SK-N-SH (cell line): ENCODE measurements around the gene PCAT6. TPM values are rescaled to one million over a fixed set of nuclear protein-coding genes. Genes with fewer than 3 reads are reported as not detected.

Experiments
- CTCF ChIA-PET: fragments of 300-600, 350-600 bp; formaldehyde crosslinking; extraction: SDS; loops from one replicate; lab custom pipeline; 2021; lab: Yijun Ruan, JAX
- POLR2A ChIA-PET: fragments of 350-600 bp; sonication (Branson Sonifier 250); formaldehyde crosslinking; extraction: SDS; loops from one replicate; lab custom pipeline; 2020; ENCODE audit warnings: antibody characterized with exemption, inconsistent platforms; lab: Yijun Ruan, JAX
- DNase-seq: peaks from one replicate; pipeline ENCODE4 v3.0.0; 2012
- H2AFZ ChIP-seq: fragments of 200-600 bp; sonication (generic); 2 replicates; pipeline ENCODE4 v1.8.1; 2016; ENCODE audit warnings: antibody characterized with exemption, mild to moderate bottlenecking, low read depth
- H3F3A ChIP-seq: fragments of 200-600 bp; sonication (generic); replicated peaks from 2 replicates; pipeline ENCODE3; 2016; ENCODE audit warnings: antibody characterized with exemption, mild to moderate bottlenecking; ENCODE audit not compliant: insufficient read depth
- H3K27ac ChIP-seq, 2 experiments: fragments of 200-500 bp in 1 of 2; fragments of 200-600 bp in 1 of 2; sonication (Bioruptor generic) in 1 of 2; sonication (generic), shearing (Covaris generic) in 1 of 2; 2 replicates each; pipeline versions ENCODE4 v1.5.1 to v1.6.1; 2014 to 2016; ENCODE audit warnings: low read depth in 2 of 2, inconsistent platforms in 1 of 2, low read length in 1 of 2, mild to moderate bottlenecking in 1 of 2, mixed read lengths in 1 of 2
- H3K27me3 ChIP-seq: fragments of 200-600 bp; sonication (generic), shearing (Covaris generic); 2 replicates; pipeline ENCODE4 v1.6.1; 2016; ENCODE audit warnings: mixed run types; ENCODE audit not compliant: insufficient read depth
- H3K36me3 ChIP-seq, 2 experiments: fragments of 200-500 bp in 1 of 2; fragments of 200-600 bp in 1 of 2; sonication (Bioruptor generic) in 1 of 2; sonication (generic) in 1 of 2; replicated peaks in 1 of 2; 2 replicates each; pipeline versions ENCODE3 to v1.5.1; 2014 to 2016; ENCODE audit warnings: low read length in 1 of 2, mild to moderate bottlenecking in 1 of 2; ENCODE audit not compliant: insufficient read depth in 2 of 2, control insufficient read depth in 1 of 2
- H3K4me1 ChIP-seq, 2 experiments: fragments of 200-500 bp in 1 of 2; fragments of 200-600 bp in 1 of 2; sonication (Bioruptor generic) in 1 of 2; sonication (generic), shearing (Covaris generic) in 1 of 2; 2 replicates each; pipeline versions ENCODE4 v1.5.1 to v1.6.1; 2014 to 2016; ENCODE audit warnings: low read depth in 1 of 2, low read length in 1 of 2, mixed run types in 1 of 2; ENCODE audit not compliant: insufficient read depth in 2 of 2, control insufficient read depth in 1 of 2
- H3K4me2 ChIP-seq: fragments of 200-600 bp; sonication (generic), shearing (Covaris generic); 2 replicates; pipeline ENCODE4 v1.6.1; 2017; ENCODE audit warnings: mixed run types
- H3K4me3 ChIP-seq, 2 experiments: fragments of 200-500 bp in 1 of 2; fragments of 200-600 bp in 1 of 2; sonication (Bioruptor generic) in 1 of 2; sonication (generic), shearing (Covaris generic) in 1 of 2; 2 replicates each; pipeline versions ENCODE4 v1.5.1 to v1.8.1; 2014 to 2016; ENCODE audit warnings: low read depth in 2 of 2, inconsistent platforms in 1 of 2, low read length in 1 of 2, mild to moderate bottlenecking in 1 of 2, mixed read lengths in 1 of 2, moderate library complexity in 1 of 2
- H3K79me2 ChIP-seq: fragments of 200-600 bp; sonication (generic); 2 replicates; pipeline ENCODE4 v1.8.1; 2017; ENCODE audit warnings: mild to moderate bottlenecking; ENCODE audit not compliant: insufficient read depth
- H3K9ac ChIP-seq: fragments of 200-600 bp; sonication (generic); 2 replicates; pipeline ENCODE4 v1.6.1; 2017; ENCODE audit warnings: mixed run types
- H3K9me2 ChIP-seq: fragments of 200-600 bp; sonication (generic); 2 replicates; pipeline ENCODE4 v1.6.1; 2017; ENCODE audit warnings: mixed run types
- H3K9me3 ChIP-seq: fragments of 200-600 bp; sonication (generic); 2 replicates; pipeline ENCODE4 v1.6.1; 2017; ENCODE audit warnings: mixed run types, mild to moderate bottlenecking, moderate library complexity
- H4K20me1 ChIP-seq: fragments of 200-600 bp; sonication (generic); 2 replicates; pipeline ENCODE4 v1.6.1; 2017; ENCODE audit warnings: mild to moderate bottlenecking, mixed run types; ENCODE audit not compliant: insufficient read depth
- CHD2 ChIP-seq: fragments of 150-350 bp; IDR thresholded peaks from 2 replicates; pipeline ENCODE4 v1.6.1; 2018; ENCODE audit warnings: low read length; ENCODE audit not compliant: partially characterized antibody
- EZH2phosphoT487 ChIP-seq: fragments of 200-600 bp; sonication (generic); IDR thresholded peaks from 2 replicates; pipeline ENCODE4 v1.6.1; 2017; ENCODE audit warnings: low read depth, mixed run types, mild to moderate bottlenecking, antibody characterized with exemption, moderate library complexity, borderline replicate concordance
- FOSL2 ChIP-seq: IDR thresholded peaks from 2 replicates; pipeline ENCODE4 v1.4.0; 2012; ENCODE audit warnings: low read depth, mild to moderate bottlenecking, moderate library complexity, borderline replicate concordance
- GABPA ChIP-seq: IDR thresholded peaks from 2 replicates; pipeline ENCODE4 v1.4.0; 2012; ENCODE audit warnings: low read depth, mild to moderate bottlenecking
- GATA2 ChIP-seq: sonication (generic); formaldehyde crosslinking; IDR thresholded peaks from 2 replicates; pipeline ENCODE4 v1.5.0; 2020; ENCODE audit warnings: mild to moderate bottlenecking, missing genetic modification reagents
- MAX ChIP-seq: IDR thresholded peaks from 2 replicates; pipeline ENCODE4 v1.4.0; 2012; ENCODE audit warnings: low read depth
- MEF2A ChIP-seq: IDR thresholded peaks from 2 replicates; pipeline ENCODE4 v1.4.0; 2012; ENCODE audit warnings: low read depth, borderline replicate concordance
- MXI1 ChIP-seq: IDR thresholded peaks from 2 replicates; pipeline ENCODE4 v1.6.1; 2012; ENCODE audit warnings: mild to moderate bottlenecking, low read depth, low read length, improper control_type of control experiment
- NRF1 ChIP-seq: IDR thresholded peaks from 2 replicates; pipeline ENCODE4 v1.6.1; 2012; ENCODE audit warnings: low read depth, mild to moderate bottlenecking, low read length
- RAD21 ChIP-seq: IDR thresholded peaks from 2 replicates; pipeline ENCODE4 v1.6.1; 2012; ENCODE audit warnings: mild to moderate bottlenecking, low read length
- RCOR1 ChIP-seq: fragments of 150-350 bp; IDR thresholded peaks from 2 replicates; pipeline ENCODE4 v1.6.1; 2017; ENCODE audit warnings: antibody characterized with exemption, low read length
- REST ChIP-seq: IDR thresholded peaks from 2 replicates; pipeline ENCODE4 v1.6.1; 2012; ENCODE audit warnings: mild to moderate bottlenecking, low read depth, low read length, moderate library complexity
- RFX5 ChIP-seq: IDR thresholded peaks from 2 replicates; pipeline ENCODE4 v1.6.1; 2012; ENCODE audit warnings: mild to moderate bottlenecking, improper control_type of control experiment, low read length
- RXRA ChIP-seq: IDR thresholded peaks from 2 replicates; pipeline ENCODE4 v1.4.0; 2012; ENCODE audit warnings: low read depth, mild to moderate bottlenecking, borderline replicate concordance
- USF1 ChIP-seq: IDR thresholded peaks from 2 replicates; pipeline ENCODE4 v1.4.0; 2012; ENCODE audit warnings: low read depth, borderline replicate concordance
- YY1 ChIP-seq: IDR thresholded peaks from 2 replicates; pipeline ENCODE4 v1.4.0; 2012; ENCODE audit warnings: low read depth, mild to moderate bottlenecking
- ZBTB33 ChIP-seq: IDR thresholded peaks from 2 replicates; pipeline ENCODE4 v1.4.0; 2012; ENCODE audit warnings: low read depth, borderline replicate concordance
- WGBS: methylation state at CpG from one replicate; pipeline ENCODE4 v1.1.6; 2017; ENCODE audit warnings: low lambda C conversion rate; 5-methylcytosine and 5-hydroxymethylcytosine counted together
- polyA plus RNA-seq, 3 experiments: library from polyadenylated mRNA; depleted of rRNA; stranded (reverse); fragments of >200 nt; gene quantifications; 2 replicates each; pipeline ENCODE4 v1.2.3, GENCODE V29; 2012

PCAT6 gene
- polyA plus RNA-seq, 1 of the 3 experiments (the other 2 are of a cell fraction): 6.9 TPM

- H3K27me3 ChIP-seq: no peaks in the 10 kb centered on the region
- H3K4me3 ChIP-seq: no peak overlapping the region
- H3K4me2 ChIP-seq: no peak overlapping the region
- no peak overlapping the region for H2AFZ ChIP-seq
- no peaks in the 10 kb centered on the region for H3K9me2 ChIP-seq
- H3K27ac ChIP-seq: no peak overlapping the region
- WGBS: 84% methylated on average over 4 of the region's 4 CpGs
- ChIA-PET CTCF (no interaction called here), POLR2A (no interaction called here)
- no peak for DNase-seq
- peaks cover under 1 to 3% of the 10 kb centered on the region in 2 experiments; a peak in 1 of 4 replicates for H3K4me1 ChIP-seq
- H4K20me1 ChIP-seq: peaks cover 99% of the 10 kb centered on the region
- TF ChIP-seq EZH2phosphoT487 (no peak), USF1 (no peak), FOSL2 (no peak), RAD21 (no peak), RFX5 (no peak), CHD2 (no peak)
- no peak overlapping the region for H3K9ac ChIP-seq
- H3K9me3 ChIP-seq: no peaks in the 10 kb centered on the region
- peaks cover 100% of the 10 kb centered on the region for H3K79me2 ChIP-seq
- H3K36me3 ChIP-seq: peaks cover 0 to 7% of the 10 kb centered on the region in 2 experiments
- no peaks in the 10 kb centered on the region for H3F3A ChIP-seq
These were observed 19.5 kb upstream of the PCAT6 start for GRCh38 chr1:202791077-202791747.

- TF ChIP-seq YY1 (no peak), GABPA (no peak), EZH2phosphoT487 (no peak), MEF2A (no peak), GATA2 (CRISPR knock-in tag) (no peak), ZBTB33 (no peak), USF1 (no peak), RFX5 (no peak), RXRA (no peak), RCOR1 (no peak), MXI1 (no peak), REST (no peak), NRF1 (no peak), MAX (no peak)
- Histone ChIP-seq H3K9ac (no peak overlapping the region), H3K9me3 (no peaks in the 10 kb centered on the region), H3F3A (no peaks in the 10 kb centered on the region), H3K79me2 (peaks cover 100% of the 10 kb centered on the region), H3K4me3 (no peak overlapping the region), H3K36me3 (peaks cover 0 to 11% of the 10 kb centered on the region in 2 experiments), H2AFZ (no peak overlapping the region), H3K27ac (no peak overlapping the region), H3K9me2 (no peaks in the 10 kb centered on the region), H3K4me1 (peaks cover 5 to 11% of the 10 kb centered on the region in 2 experiments; a peak in 1 of 4 replicates), H3K4me2 (no peak overlapping the region), H3K27me3 (no peaks in the 10 kb centered on the region), H4K20me1 (peaks cover 99% of the 10 kb centered on the region)
- CTCF ChIA-PET: interaction anchor here (1.4 kb wide), 1 partner anchor 16 kb away, joined by 3 read pairs; no protein-coding TSS in a partner anchor
- POLR2A ChIA-PET: no interaction called here
- DNase-seq: no peak
These were observed 16.6 kb upstream of the PCAT6 start for GRCh38 chr1:202794051-202794740.
